ENCODE results near the gene NPY1R.

GRCh38 chr4:163332526-163333406 lies at the start of gene NPY1R:
- TF ChIP-seq CTCF (IDR thresholded peaks at IDR 0.05), result peak; percentile 47 to 51 (median 51)
- TF ChIP-seq POLR2A (IDR thresholded peaks at IDR 0.05), result no peak

Measured in testis (tissue), 2 donors.